HCT116 (cell line): Measurements from ENCODE around the gene SUCLG2. TPM values are rescaled to one million over a fixed set of nuclear protein-coding genes. Genes with fewer than 3 reads are reported as not detected.
A peak's percentile ranks its signal among the peaks of the same experiment; 100 is the strongest.

Experiments used
- ATAC-seq: fragments of 200-7000 bp; cut with Tn5 transposase; 2 replicates; pipeline ENCODE4 v1.9.1; 2020; ENCODE audit warnings: mild to moderate bottlenecking, moderate library complexity
- BruUV-seq: library from RNA; stranded (reverse); fragments of 400-500 nt; replicated peaks from 2 replicates; lab custom pipeline; 2021; lab: Mats Ljungman, UMichigan
- CTCF ChIA-PET: fragments of 300-600 bp; sonication (Branson Sonifier 250); formaldehyde crosslinking; loops from one replicate; lab custom pipeline; 2021; ENCODE audit warnings: antibody characterized with exemption; lab: Charles Lee
- POLR2A ChIA-PET: fragments of 300-600, 350-600 bp; sonication (Branson Sonifier 250); formaldehyde crosslinking; loops from one replicate; lab custom pipeline; 2021; ENCODE audit warnings: antibody characterized with exemption; lab: Charles Lee
- RAD21 ChIA-PET, 2 experiments: fragments of 300-600 bp; sonication (Branson Sonifier 250); formaldehyde crosslinking; loops; one replicate each; lab custom pipeline; 2023; ENCODE audit warnings: low total read pairs in 2 of 2; ENCODE audit not compliant: uncharacterized antibody in 2 of 2, unreplicated experiment in 2 of 2, low non-redundant PET in 1 of 2; lab: Charles Lee
- DNase-seq: peaks from one replicate; pipeline ENCODE4 v3.0.0-alpha.2; 2010; ENCODE audit warnings: low read depth, low spot score
- H2AFZ ChIP-seq: fragments of 200-600 bp; shearing (Covaris generic), sonication (generic); 2 replicates; pipeline ENCODE4 v1.6.1; 2017; ENCODE audit warnings: low read depth, mixed run types, mixed read lengths, antibody characterized with exemption, low read length; ENCODE audit not compliant: poor library complexity, severe bottlenecking
- H3K27ac ChIP-seq: 2 replicates; pipeline ENCODE4 v1.5.1; 2012; ENCODE audit warnings: low read depth, low read length
- H3K27me3 ChIP-seq: fragments of 200-600 bp; sonication (generic); 2 replicates; pipeline ENCODE4 v1.6.1; 2016; ENCODE audit warnings: mixed run types, low read length, mixed read lengths; ENCODE audit not compliant: insufficient read depth
- H3K36me3 ChIP-seq, 2 experiments: fragments of 200-500 bp in 1 of 2; fragments of 200-600 bp in 1 of 2; sonication (Bioruptor generic) in 1 of 2; sonication (generic) in 1 of 2; 2 replicates each; pipeline versions ENCODE4 v1.5.1 to v1.6.1; 2014 to 2016; ENCODE audit warnings: low read length in 2 of 2, inconsistent platforms in 1 of 2, mixed read lengths in 1 of 2, mixed run types in 1 of 2; ENCODE audit not compliant: insufficient read depth in 2 of 2, control insufficient read depth in 1 of 2
- H3K4me1 ChIP-seq, 2 experiments: fragments of 200-600 bp in 1 of 2; sonication (generic) in 1 of 2; 2 replicates each; pipeline versions ENCODE4 v1.5.1 to v1.6.1; 2012 to 2017; ENCODE audit warnings: low read length in 2 of 2, inconsistent platforms in 1 of 2, mild to moderate bottlenecking in 1 of 2, mixed read lengths in 1 of 2, mixed run types in 1 of 2, moderate library complexity in 1 of 2; ENCODE audit not compliant: insufficient read depth in 2 of 2, control insufficient read depth in 1 of 2
- H3K4me2 ChIP-seq: fragments of 200-600 bp; sonication (generic); 2 replicates; pipeline ENCODE4 v1.6.1; 2017; ENCODE audit warnings: mixed run types, low read length, mixed read lengths
- H3K4me3 ChIP-seq, 2 experiments: fragments of 200-600 bp in 1 of 2; sonication (generic) in 1 of 2; replicated peaks in 1 of 2; 2 replicates each; pipeline ENCODE4 v1.5.1; 2011 to 2016; ENCODE audit warnings: low read length in 2 of 2, control low read depth in 1 of 2, low read depth in 1 of 2, mild to moderate bottlenecking in 1 of 2, mixed read lengths in 1 of 2, mixed run types in 1 of 2
- H3K79me2 ChIP-seq: fragments of 200-600 bp; sonication (generic); 2 replicates; pipeline ENCODE4 v1.6.1; 2017; ENCODE audit warnings: mild to moderate bottlenecking, mixed run types, low read length, moderate library complexity, mixed read lengths; ENCODE audit not compliant: insufficient read depth
- H3K9ac ChIP-seq: fragments of 200-600 bp; sonication (generic); 2 replicates; pipeline ENCODE4 v1.6.1; 2016; ENCODE audit warnings: low read length, mixed read lengths
- H3K9me2 ChIP-seq: fragments of 200-600 bp; sonication (generic), shearing (Covaris generic); 2 replicates; pipeline ENCODE4 v1.6.1; 2017; ENCODE audit warnings: mixed run types, mild to moderate bottlenecking, moderate library complexity; ENCODE audit not compliant: insufficient read depth
- H3K9me3 ChIP-seq, 2 experiments: fragments of 200-500 bp in 1 of 2; fragments of 200-600 bp in 1 of 2; sonication (Bioruptor generic) in 1 of 2; sonication (generic) in 1 of 2; 2 replicates each; pipeline ENCODE4 v1.6.1; 2014 to 2017; ENCODE audit warnings: low read length in 2 of 2, mixed read lengths in 2 of 2, inconsistent platforms in 1 of 2, low read depth in 1 of 2, mild to moderate bottlenecking in 1 of 2, mixed run types in 1 of 2, moderate library complexity in 1 of 2; ENCODE audit not compliant: control insufficient read depth in 1 of 2, insufficient read depth in 1 of 2
- H4K20me1 ChIP-seq: fragments of 200-600 bp; sonication (generic), shearing (Covaris generic); 2 replicates; pipeline ENCODE4 v1.6.1; 2017; ENCODE audit warnings: mixed run types, mild to moderate bottlenecking, moderate library complexity; ENCODE audit not compliant: insufficient read depth
- CBX3 ChIP-seq: IDR thresholded peaks from 2 replicates; pipeline ENCODE4 v1.6.1; 2012; ENCODE audit warnings: low read depth
- CTCF ChIP-seq, 3 experiments: fragments of 200-600 bp in 1 of 3; sonication (generic) in 1 of 3; IDR thresholded peaks in 2 of 3; conservative IDR thresholded peaks in 1 of 3; 2 replicates each; pipeline ENCODE4 v1.5.1; 2012 to 2017; ENCODE audit warnings: low read depth in 2 of 3, low read length in 2 of 3, antibody characterized with exemption in 1 of 3, borderline replicate concordance in 1 of 3, control low read depth in 1 of 3, mild to moderate bottlenecking in 1 of 3, mixed read lengths in 1 of 3, mixed run types in 1 of 3, moderate library complexity in 1 of 3; ENCODE audit not compliant: insufficient read depth in 1 of 3
- EGR1 ChIP-seq: IDR thresholded peaks from 2 replicates; pipeline ENCODE4 v1.6.1; 2012; ENCODE audit warnings: low read depth
- EZH2 ChIP-seq: fragments of 200-600 bp; sonication (generic); IDR thresholded peaks from 2 replicates; pipeline ENCODE4 v1.6.1; 2017; ENCODE audit warnings: antibody characterized with exemption, mixed run types
- FOSL1 ChIP-seq: IDR thresholded peaks from 2 replicates; pipeline ENCODE4 v1.6.1; 2012; ENCODE audit warnings: low read depth
- MAX ChIP-seq: IDR thresholded peaks from 2 replicates; pipeline ENCODE4 v1.6.1; 2012
- RAD21 ChIP-seq: IDR thresholded peaks from 2 replicates; pipeline ENCODE4 v1.6.1; 2012; ENCODE audit warnings: low read depth, mild to moderate bottlenecking
- SRF ChIP-seq: IDR thresholded peaks from 2 replicates; pipeline ENCODE4 v1.6.1; 2012; ENCODE audit warnings: low read depth
- YY1 ChIP-seq: IDR thresholded peaks from 2 replicates; pipeline ENCODE4 v1.6.1; 2011; ENCODE audit warnings: low read length, low read depth, moderate library complexity, mild to moderate bottlenecking; ENCODE audit not compliant: insufficient replicate concordance; ENCODE audit errors: extremely low read depth
- ZBTB33 ChIP-seq: IDR thresholded peaks from 2 replicates; pipeline ENCODE4 v1.6.1; 2011; ENCODE audit warnings: mild to moderate bottlenecking, low read length, moderate library complexity; ENCODE audit not compliant: insufficient replicate concordance; ENCODE audit errors: extremely low read depth
- ZFX ChIP-seq: fragments of 450-650 bp; IDR thresholded peaks from 2 replicates; pipeline ENCODE4 v1.6.1; 2017
- ZNF274 ChIP-seq: fragments of 200-500 bp; sonication (Bioruptor generic); IDR thresholded peaks from 2 replicates; pipeline ENCODE4 v1.6.1; 2014; ENCODE audit warnings: mild to moderate bottlenecking, low read depth, low read length, inconsistent platforms
- intact Hi-C: fragments of 100-400 bp; cut with micrococcal nuclease; formaldehyde crosslinking; loops from 2 replicates; pipeline ENCODE4 v1.10.0; 2022
- total RNA-seq: library from RNA; stranded (reverse); gene quantifications from one replicate; pipeline ENCODE4 v1.2.1, GENCODE V29; 2021; ENCODE audit not compliant: unreplicated experiment

The SUCLG2 gene
- total RNA-seq, 1 experiment from 2014 or later = 49.2 TPM

GRCh38 chr3:67361323-67361722 is 293.1 kb downstream of the SUCLG2 start (continued):
- TF ChIP-seq CTCF (IDR thresholded peaks at IDR 0.05 in 2 of 3, conservative IDR thresholded peaks at IDR 0.05 in 1 of 3; ENCODE audit: borderline replicate concordance in 1 of 3, insufficient read depth in 1 of 3, low read depth in 2 of 3, low read length in 2 of 3) (no peak), ZBTB33 (no peak), CBX3 (no peak), YY1 (no peak), RAD21 (no peak), ZNF274 (no peak), ZFX (no peak), FOSL1 (no peak)

DNA sequence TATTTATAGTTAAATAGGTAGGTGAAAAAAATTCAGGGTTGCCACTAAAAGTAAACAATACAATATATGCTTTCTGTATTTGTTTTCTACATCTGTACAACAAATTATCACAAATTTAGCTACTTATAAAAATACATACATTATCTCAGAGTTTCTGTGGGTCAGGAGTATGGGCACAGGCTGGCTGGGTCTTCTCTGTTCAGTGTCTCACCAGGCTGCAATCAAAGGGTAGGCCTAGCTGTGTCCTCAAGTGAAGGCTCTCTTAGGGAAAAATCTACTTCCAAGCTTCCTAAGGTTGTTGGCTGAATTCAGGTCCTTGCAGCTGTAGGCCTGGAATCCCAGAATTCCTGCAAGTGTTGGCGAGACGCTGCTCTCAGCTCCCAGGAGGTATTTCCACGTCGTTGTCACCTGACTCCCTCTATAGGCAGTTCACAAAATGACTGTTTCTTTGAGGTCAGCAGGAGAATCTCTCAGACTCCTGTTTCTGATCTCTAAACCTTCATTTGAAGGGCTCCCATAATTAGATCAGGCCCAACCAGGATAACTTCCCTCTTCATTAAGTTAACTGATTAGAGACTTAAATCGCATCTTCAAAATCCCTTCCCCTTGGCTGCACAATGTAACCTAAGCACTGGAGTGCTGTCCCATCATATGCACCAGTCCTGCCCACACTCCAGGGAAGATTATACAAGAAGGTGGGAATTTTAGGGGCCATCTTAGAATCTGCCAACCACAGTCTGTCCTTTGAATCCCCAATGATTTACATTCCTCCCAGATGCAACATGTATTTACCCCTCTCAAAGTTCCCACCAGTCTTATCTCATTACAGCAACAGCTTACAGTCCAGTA is 296.6 kb downstream of the SUCLG2 start:
- no peaks in the 10 kb centered on the region for H3K9me3 ChIP-seq
- POLR2A ChIA-PET = no interaction called here
- TF ChIP-seq RAD21 (peak; percentile 52), CBX3 (peak; percentile 57; the same call in 1 of the 2 replicates), CTCF (IDR thresholded peaks at IDR 0.05 in 2 of 3, conservative IDR thresholded peaks at IDR 0.05 in 1 of 3; ENCODE audit: borderline replicate concordance in 1 of 3, insufficient read depth in 1 of 3, low read depth in 2 of 3, low read length in 2 of 3) (peak; percentile 19 to 49 (median 30); a peak in 4 of 6 replicates), YY1 (no peak), EGR1 (no peak), SRF (no peak), MAX (peak; percentile 20; the same call in 1 of the 2 replicates), EZH2 (no peak)
- TF ChIP-seq, all 23 proteins: peak for 4
- no peak overlapping the region for H3K9ac ChIP-seq
- no TSS peak for BruUV-seq
- H3K36me3 ChIP-seq = no peaks in the 10 kb centered on the region
- H3K27me3 ChIP-seq = no peaks in the 10 kb centered on the region
- H3K4me2 ChIP-seq = peak overlapping the region; percentile 32; the same call in 1 of the 2 replicates
- intact Hi-C loops = loop anchor here (5.0 kb wide), 1 partner anchor 246 kb away; no protein-coding TSS in a partner anchor
- no peak overlapping the region for H3K4me3 ChIP-seq
- DNase-seq = peak; percentile 59
- no peaks in the 10 kb centered on the region for H3K9me2 ChIP-seq
- H2AFZ ChIP-seq = peak overlapping the region; percentile 5
- H3K4me1 ChIP-seq = peaks cover 0 to 5% of the 10 kb centered on the region in 2 experiments; a peak in 2 of 4 replicates
- peak; percentile 96 for ATAC-seq
- H3K79me2 ChIP-seq = no peaks in the 10 kb centered on the region
- CTCF ChIA-PET = interaction anchor here (0.8 to 2.8 kb wide), 7 partner anchors 9 to 419 kb away, joined by 3 to 20 read pairs (median 4); no protein-coding TSS in a partner anchor
- no peak overlapping the region for H3K27ac ChIP-seq
- no peaks in the 10 kb centered on the region for H4K20me1 ChIP-seq
- RAD21 ChIA-PET = no interaction called here
